Measurements from ENCODE around the gene PHACTR1.

GRCh38 chr6:12776291-12776690 lies 59.7 kb downstream of the PHACTR1 start:
- TF ChIP-seq CTCF (IDR thresholded peaks at IDR 0.05; ENCODE audit: low read depth, low read length) (no peak), EZH2phosphoT487 (IDR thresholded peaks at IDR 0.05; ENCODE audit: low read depth) (no peak)

Data from OCI-LY3 (cell line).